GM13977 (cell line): ENCODE data around the gene CHD2.

Experiments used
- DNase-seq: peaks from one replicate; pipeline ENCODE4 v3.0.0; 2012; ENCODE audit warnings: low spot score
- CTCF ChIP-seq: IDR thresholded peaks from 2 replicates; pipeline ENCODE4 v1.5.1; 2012; ENCODE audit warnings: mild to moderate bottlenecking, control low read depth; ENCODE audit not compliant: insufficient read depth; ENCODE audit errors: extremely low read depth, missing control alignments
- in situ Hi-C: fragments of 300-500 bp; cut with MboI; formaldehyde crosslinking; loops from one replicate; pipeline ENCODE4 v1.12.0; 2022; ENCODE audit warnings: low sequenced_read_pairs, low pct_unique_long_range_greater_than_20kb, mixed read lengths, inconsistent platforms; ENCODE audit not compliant: unreplicated experiment

The CHD2 gene

GRCh38 chr15:92877000-92877399 lies 23.1 kb upstream of the CHD2 start:
- no peak for DNase-seq
- no peak for TF ChIP-seq CTCF
- in situ Hi-C loops, result no loop called here

GRCh38 chr15:92877416-92877815 lies 22.7 kb upstream of the CHD2 start:
- in situ Hi-C loops, result no loop called here
- DNase-seq, result no peak
- TF ChIP-seq CTCF, result no peak

DNA sequence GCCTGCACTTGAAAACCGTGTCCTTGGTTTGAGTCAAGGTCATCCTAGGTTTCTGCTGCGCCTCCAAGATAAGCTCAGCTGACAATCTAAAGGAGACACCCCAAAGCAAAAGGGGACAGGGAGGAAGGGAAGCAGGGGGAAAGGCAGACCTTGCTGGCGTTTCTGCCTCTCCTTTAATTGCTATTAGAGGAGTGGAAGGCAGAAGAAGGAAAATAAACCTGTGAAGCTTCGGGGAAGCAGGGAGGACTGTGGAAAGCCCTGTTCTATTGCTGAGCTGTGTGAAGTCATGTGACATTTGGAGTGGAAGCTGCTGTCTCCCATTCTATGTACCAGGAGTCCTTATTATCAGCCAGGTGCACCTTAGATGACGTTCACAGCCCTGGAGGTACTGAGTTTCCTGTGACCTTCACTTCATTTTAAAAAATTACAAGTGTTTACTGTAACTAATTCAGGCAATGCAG lies 21.5 kb upstream of the CHD2 start:
- no peak for TF ChIP-seq CTCF
- DNase-seq, result no peak
- in situ Hi-C loops, result no loop called here

- in situ Hi-C loops, result loop anchor here (10.0 kb wide), 1 partner anchor 65 kb away; no protein-coding TSS in a partner anchor
- no peak for TF ChIP-seq CTCF
- no peak for DNase-seq
Measured at GRCh38 chr15:92879949-92880725, 20.0 kb upstream of the CHD2 start.

GRCh38 chr15:92880796-92881195 lies 19.3 kb upstream of the CHD2 start:
- DNase-seq, result no peak
- no peak for TF ChIP-seq CTCF
- in situ Hi-C loops, result loop anchor here (10.0 kb wide), 1 partner anchor 66 kb away; no protein-coding TSS in a partner anchor

GRCh38 chr15:92881211-92881754 lies 18.8 kb upstream of the CHD2 start:
- no peak for DNase-seq
- in situ Hi-C loops, result loop anchor here (10.0 kb wide), 1 partner anchor 66 kb away; no protein-coding TSS in a partner anchor
- TF ChIP-seq CTCF, result no peak
